HFF-Myc (cell line): ENCODE results near the gene RAB3IP.

Source experiments
- DNase-seq: peaks from one replicate; pipeline ENCODE4 v3.0.0-alpha.2; 2011; ENCODE audit warnings: low read depth; ENCODE audit errors: extremely low read depth
- H3K4me3 ChIP-seq: replicated peaks from 2 replicates; pipeline ENCODE4 v1.5.1; 2011; ENCODE audit warnings: low read depth, mild to moderate bottlenecking, control low read depth, low read length
- CTCF ChIP-seq: IDR thresholded peaks from 2 replicates; pipeline ENCODE4 v1.5.1; 2012; ENCODE audit warnings: mild to moderate bottlenecking, low read depth, low read length, control low read depth; ENCODE audit errors: missing control alignments

Gene RAB3IP, protein sequence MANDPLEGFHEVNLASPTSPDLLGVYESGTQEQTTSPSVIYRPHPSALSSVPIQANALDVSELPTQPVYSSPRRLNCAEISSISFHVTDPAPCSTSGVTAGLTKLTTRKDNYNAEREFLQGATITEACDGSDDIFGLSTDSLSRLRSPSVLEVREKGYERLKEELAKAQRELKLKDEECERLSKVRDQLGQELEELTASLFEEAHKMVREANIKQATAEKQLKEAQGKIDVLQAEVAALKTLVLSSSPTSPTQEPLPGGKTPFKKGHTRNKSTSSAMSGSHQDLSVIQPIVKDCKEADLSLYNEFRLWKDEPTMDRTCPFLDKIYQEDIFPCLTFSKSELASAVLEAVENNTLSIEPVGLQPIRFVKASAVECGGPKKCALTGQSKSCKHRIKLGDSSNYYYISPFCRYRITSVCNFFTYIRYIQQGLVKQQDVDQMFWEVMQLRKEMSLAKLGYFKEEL

DNA sequence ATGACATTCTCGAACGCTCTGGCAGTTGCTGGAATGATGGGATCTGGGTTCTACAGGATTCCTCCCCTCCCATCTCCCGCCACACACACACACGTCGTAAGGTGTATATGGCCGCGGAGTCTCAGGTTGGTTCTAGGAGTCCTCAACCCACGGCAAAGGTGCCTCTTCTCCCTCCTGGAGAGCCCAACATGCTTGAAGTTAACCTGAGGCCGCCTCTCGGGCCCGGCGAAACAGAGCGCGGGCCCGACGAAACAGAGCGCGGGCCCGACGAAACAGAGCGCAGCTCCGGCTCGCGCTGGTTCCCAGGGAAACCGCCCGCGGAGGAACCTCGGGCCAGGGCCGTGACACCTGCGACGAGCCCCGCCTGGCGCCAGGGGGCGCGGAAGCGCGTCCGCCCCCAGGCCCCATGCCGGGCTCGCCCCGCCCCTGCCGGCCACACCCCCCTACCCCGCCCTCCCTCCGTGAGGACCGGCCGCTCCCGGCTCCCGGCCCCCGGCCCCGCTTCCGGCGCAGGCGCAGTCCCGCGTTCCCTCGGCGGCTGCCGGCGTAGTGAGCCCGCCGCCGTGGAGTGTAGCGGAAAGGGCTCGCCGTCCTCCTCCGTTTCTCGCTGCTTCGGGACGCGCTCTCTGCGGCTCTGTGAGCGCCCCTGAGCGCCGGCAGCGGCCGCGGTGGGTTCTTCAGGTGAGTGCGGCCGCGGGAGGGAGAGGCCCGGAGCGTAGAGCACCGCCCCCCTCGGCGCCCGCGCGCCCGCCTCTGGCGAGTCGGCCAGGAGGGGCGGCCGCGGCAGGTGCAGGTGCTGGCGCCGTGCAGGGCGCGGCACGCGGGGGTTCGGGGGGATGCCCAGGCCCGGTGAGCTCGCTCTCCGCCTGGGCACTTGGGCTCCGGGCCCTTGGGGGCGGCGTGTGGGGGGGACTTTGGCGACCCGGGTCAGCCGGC, at the start of gene RAB3IP:
Gene RAB3IP, plus strand, starts transcription at position 510 of the 936 bp plus-strand sequence. CDS start 16,549 bp downstream, outside the sequence.
- peak; percentile 21 for DNase-seq
- peak; percentile 50 for TF ChIP-seq CTCF
- H3K4me3 ChIP-seq: peak within 1 kb of the TSS; percentile 52

- no peak for TF ChIP-seq CTCF
- DNase-seq: no peak
- H3K4me3 ChIP-seq: no peak overlapping the region
These were observed 49.0 kb upstream of the RAB3IP start for GRCh38 chr12:69689638-69690037.

GRCh38 chr12:69694123-69694522, 44.5 kb upstream of the RAB3IP start:
- H3K4me3 ChIP-seq: no peak overlapping the region
- TF ChIP-seq CTCF: no peak
- DNase-seq: no peak

- TF ChIP-seq CTCF: no peak
- H3K4me3 ChIP-seq: no peak overlapping the region
- no peak for DNase-seq
These were observed 40.6 kb upstream of the RAB3IP start for GRCh38 chr12:69698054-69698453.

GRCh38 chr12:69698769-69699540, 39.7 kb upstream of the RAB3IP start, which contains the start of gene BEST3:
TSS of gene BEST3 (minus strand) at chr12:69699303. CDS start at chr12:69697798, 1,505 bp downstream.
- no peak for DNase-seq
- H3K4me3 ChIP-seq: no peak within 1 kb of the TSS
- no peak for TF ChIP-seq CTCF

DNA sequence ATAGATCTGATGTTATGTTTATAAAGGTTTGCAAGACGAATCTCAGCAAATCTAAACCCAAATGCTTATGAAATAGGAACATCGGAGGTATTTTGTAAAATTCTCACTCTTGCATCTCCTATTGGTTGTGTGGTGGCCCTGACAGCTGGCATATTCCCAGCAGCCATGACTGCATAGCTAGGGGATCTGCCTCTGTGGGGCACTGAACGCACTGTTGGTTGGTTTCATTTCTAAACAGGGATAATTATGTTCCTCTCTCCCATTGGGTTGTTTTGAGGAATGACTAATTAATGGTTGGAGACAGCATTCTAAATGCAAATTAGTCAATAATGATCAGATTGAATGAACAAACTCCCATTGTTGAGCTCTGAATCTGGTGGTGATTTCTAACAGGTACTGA, 36.8 kb upstream of the RAB3IP start:
- H3K4me3 ChIP-seq: no peak overlapping the region
- TF ChIP-seq CTCF: no peak
- no peak for DNase-seq
